ENCODE results near the gene INPP4B. TPM values are rescaled to one million over a fixed set of nuclear protein-coding genes. Genes with fewer than 3 reads are reported as not detected.

Gene INPP4B
- total and polyA plus RNA-seq, 2 of the 4 experiments (the other 2 are of a cell fraction), result 1.8 to 14.0 TPM

DNA sequence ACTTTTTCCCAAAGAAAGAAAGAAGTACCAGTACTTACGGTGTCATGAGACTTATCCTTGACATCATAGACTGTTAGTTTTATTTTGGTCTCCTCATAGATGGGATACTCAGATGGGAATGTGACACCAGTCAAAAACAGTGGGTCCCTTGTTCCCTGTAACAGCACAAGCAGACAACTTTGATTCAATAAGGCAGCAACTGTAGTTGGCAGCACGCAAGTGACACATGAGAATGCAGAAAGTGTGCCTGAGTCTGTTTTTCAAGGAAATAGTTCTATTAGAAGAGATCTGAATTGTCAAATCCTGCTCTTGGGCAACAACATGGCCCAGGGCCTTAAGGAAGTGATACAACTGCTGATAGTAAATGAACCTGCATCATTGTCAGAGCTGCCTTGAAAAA, 443.2 kb downstream of the INPP4B start:
- Histone ChIP-seq H2BK5ac (ENCODE audit: low read depth, low read length, poor library complexity, severe bottlenecking) (peak overlapping the region; percentile 18), H3K4me1 (ENCODE audit: control insufficient read depth, insufficient read depth, low read length) (peaks cover 12% of the 10 kb centered on the region), H3K27me3 (ENCODE audit: control insufficient read depth, insufficient read depth, low read length) (no peaks in the 10 kb centered on the region), H3K36me3 (ENCODE audit: control insufficient read depth, insufficient read depth, low read length) (no peaks in the 10 kb centered on the region), H2BK15ac (ENCODE audit: low read depth, low read length) (peak overlapping the region; percentile 77), H2BK20ac (ENCODE audit: low read depth, low read length) (peak overlapping the region; percentile 28), H3K14ac (replicated peaks; ENCODE audit: low read depth, low read length) (peak overlapping the region; percentile 35), H3K27ac (ENCODE audit: insufficient read depth, low read length) (peak overlapping the region; percentile 88), H3K9me1 (ENCODE audit: insufficient read depth, low read length) (no peaks in the 10 kb centered on the region), H3K79me1 (ENCODE audit: low read depth in 1 of 2, low read length in 2 of 2) (peaks cover 0 to 9% of the 10 kb centered on the region in 2 experiments; a peak in 1 of 4 replicates), H3K18ac (ENCODE audit: low read depth, low read length) (peak overlapping the region; percentile 56), H4K91ac (ENCODE audit: insufficient read depth, low read depth, low read length) (peak overlapping the region; percentile 53), H4K8ac (ENCODE audit: low read depth in 2 of 2, low read length in 2 of 2) (peak overlapping the region; percentile 50 to 69), H3K4me3 (ENCODE audit: insufficient read depth, low read depth, low read length) (no peak overlapping the region), H2BK120ac (ENCODE audit: low read depth, low read length) (peak overlapping the region; percentile 49), H3K4me2 (ENCODE audit: low read depth, low read length) (peak overlapping the region; percentile 67), H3K9ac (ENCODE audit: low read depth, low read length) (no peak overlapping the region), H4K20me1 (ENCODE audit: insufficient read depth, low read length) (no peaks in the 10 kb centered on the region), H3K4ac (ENCODE audit: low read depth, low read length) (peak overlapping the region; percentile 64), H3K9me3 (ENCODE audit: control insufficient read depth, insufficient read depth, low read length) (no peaks in the 10 kb centered on the region), H2AK5ac (ENCODE audit: low read depth, low read length) (peak overlapping the region; percentile 52; the same call in 1 of the 2 replicates), H4K5ac (ENCODE audit: low read depth, low read length) (peak overlapping the region; percentile 61), H2AFZ (replicated peaks; ENCODE audit: low read length, poor library complexity) (peak overlapping the region; percentile 15), H2AK9ac (replicated peaks; ENCODE audit: low read depth, low read length, poor library complexity) (no peak overlapping the region), H3K56ac (ENCODE audit: extremely low read depth, insufficient read depth, low read length) (no peak overlapping the region), H3K23ac (ENCODE audit: low read depth, low read length) (peak overlapping the region; percentile 20; the same call in 1 of the 2 replicates)
- in situ Hi-C loops (cut with MboI; ENCODE audit: low sequenced_read_pairs) (no loop called here), intact Hi-C loops (cut with micrococcal nuclease) (no loop called here), dilution Hi-C loops (cut with HindIII; ENCODE audit: low sequenced_read_pairs, unreplicated experiment) (no loop called here)
- ATAC-seq (ENCODE audit: low read depth) (no peak), DNase-seq (peak; percentile 39)
- 60% methylated on average over 1 of the region's 2 CpGs; no CpG with 5 or more reads in 1 of the 2 experiments for WGBS, 2 experiments (ENCODE audit: extremely low coverage in 2 of 2, insufficient read length in 1 of 2)
- TF ChIP-seq CEBPB (IDR thresholded peaks at IDR 0.05; ENCODE audit: low read depth, low read length), result peak; percentile 70
- TF ChIP-seq RCOR1 (IDR thresholded peaks at IDR 0.05; ENCODE audit: insufficient replicate concordance, low read length), result no peak
- ChIA-PET POLR2A (ENCODE audit: unreplicated experiment) (interaction anchor here (0.5 to 0.6 kb wide), 2 partner anchors 117 to 214 kb away, joined by 3 read pairs; no protein-coding TSS in a partner anchor), CTCF (interaction anchor here (0.7 kb wide), 1 partner anchor 72 kb away, joined by 3 read pairs; no protein-coding TSS in a partner anchor)
- no TSS peak for BruUV-seq (replicated peaks)
